NCI-H1092 (cell line): Measurements from ENCODE around the gene SLC25A25.
"Not testable (repeated sequence)": the region's sequence is repeated elsewhere in the genome, so short reads cannot be mapped to it uniquely, and the experiment has no call there.

Source experiments
- DNase-seq: peaks from one replicate; lab custom pipeline; 2025; lab: John Stamatoyannopoulos, UW

The SLC25A25 gene

GRCh38 chr9:128067645-128068385, at the start of gene SLC25A25:
Gene SLC25A25, plus strand, starts transcription at chr9:128068232. Its CDS starts 88 bp downstream, at chr9:128068320.
- peak; percentile 99 for DNase-seq

GRCh38 chr9:128020692-128021091, 47.3 kb upstream of the SLC25A25 start:
- DNase-seq: no peak

GRCh38 chr9:128021098-128021497, 46.9 kb upstream of the SLC25A25 start:
- DNase-seq: no peak

GRCh38 chr9:128022886-128023285, 45.1 kb upstream of the SLC25A25 start:
- DNase-seq: no peak

GRCh38 chr9:128023671-128024070, 44.4 kb upstream of the SLC25A25 start:
- not testable (repeated sequence) for DNase-seq

- DNase-seq: no peak
Observed at GRCh38 chr9:128024761-128025308, 43.2 kb upstream of the SLC25A25 start.

- DNase-seq: no peak
Observed at GRCh38 chr9:128025736-128026135, 42.3 kb upstream of the SLC25A25 start.

GRCh38 chr9:128026255-128026772, 41.7 kb upstream of the SLC25A25 start:
- DNase-seq: no peak

- no peak for DNase-seq
Observed at GRCh38 chr9:128026773-128027541, 41.1 kb upstream of the SLC25A25 start.

GRCh38 chr9:128027705-128028104, 40.3 kb upstream of the SLC25A25 start:
- DNase-seq: no peak

- no peak for DNase-seq
Observed at GRCh38 chr9:128033609-128034008, 34.4 kb upstream of the SLC25A25 start.

GRCh38 chr9:128034821-128035652, 33.0 kb upstream of the SLC25A25 start:
- peak; percentile 67 for DNase-seq

- not testable (repeated sequence) for DNase-seq
Observed at GRCh38 chr9:128036522-128036921, 31.5 kb upstream of the SLC25A25 start.

- not testable (repeated sequence) for DNase-seq
Observed at GRCh38 chr9:128040783-128041182, 27.2 kb upstream of the SLC25A25 start.

GRCh38 chr9:128042043-128042442, 26.0 kb upstream of the SLC25A25 start:
- no peak for DNase-seq

- no peak for DNase-seq
Observed at GRCh38 chr9:128043467-128043868, 24.6 kb upstream of the SLC25A25 start.

- DNase-seq: not testable (repeated sequence)
Observed at GRCh38 chr9:128045409-128045808, 22.6 kb upstream of the SLC25A25 start.

- DNase-seq: no peak
Observed at GRCh38 chr9:128045831-128046230, 22.2 kb upstream of the SLC25A25 start.

- no peak for DNase-seq
Observed at GRCh38 chr9:128047231-128047630, 20.8 kb upstream of the SLC25A25 start.

- no peak for DNase-seq
Observed at GRCh38 chr9:128048663-128049062, 19.4 kb upstream of the SLC25A25 start.

- no peak for DNase-seq
Observed at GRCh38 chr9:128049843-128050242, 18.2 kb upstream of the SLC25A25 start.
